GM18526 (cell line): ENCODE results near the gene KLHL7.

ENCODE experiments used
- POLR2A ChIP-seq: IDR thresholded peaks from 3 replicates; pipeline ENCODE4 v1.6.1; 2011; ENCODE audit not compliant: insufficient read length; ENCODE audit errors: extremely low read depth

The KLHL7 gene

GRCh38 chr7:23222439-23223030 is 117.0 kb downstream of the KLHL7 start:
- no peak for TF ChIP-seq POLR2A

GRCh38 chr7:23226844-23227450 is 121.4 kb downstream of the KLHL7 start:
- TF ChIP-seq POLR2A: no peak
